HEK293T (cell line): ENCODE results near the gene FNDC3B.

Source experiments
- ARNT ChIP-seq: fragments of 450-650 bp; IDR thresholded peaks from 2 replicates; pipeline ENCODE4 v1.6.1; 2017; ENCODE audit warnings: mild to moderate bottlenecking
- ELF4 ChIP-seq: fragments of 450-650 bp; IDR thresholded peaks from 2 replicates; pipeline ENCODE4 v1.6.1; 2017; ENCODE audit warnings: antibody characterized with exemption
- FOXK2 ChIP-seq: fragments of 450-650 bp; IDR thresholded peaks from 2 replicates; pipeline ENCODE4 v1.6.1; 2016; ENCODE audit warnings: mild to moderate bottlenecking
- FOXM1 ChIP-seq: fragments of 450-650 bp; IDR thresholded peaks from 2 replicates; pipeline ENCODE4 v1.6.1; 2017; ENCODE audit warnings: mild to moderate bottlenecking, borderline replicate concordance
- HDGF ChIP-seq: fragments of 450-650 bp; IDR thresholded peaks from 2 replicates; pipeline ENCODE4 v1.6.1; 2017; ENCODE audit warnings: antibody characterized with exemption, borderline replicate concordance
- LEF1 ChIP-seq: fragments of 450-650 bp; IDR thresholded peaks from 2 replicates; pipeline ENCODE4 v1.6.1; 2017; ENCODE audit warnings: mild to moderate bottlenecking, borderline replicate concordance
- NFRKB ChIP-seq: fragments of 450-650 bp; IDR thresholded peaks from 2 replicates; pipeline ENCODE4 v1.6.1; 2016; ENCODE audit warnings: mild to moderate bottlenecking, moderate library complexity
- SP1 ChIP-seq: fragments of 450-650 bp; IDR thresholded peaks from 2 replicates; pipeline ENCODE4 v1.6.1; 2017
- SUZ12 ChIP-seq: fragments of 450-650 bp; IDR thresholded peaks from 2 replicates; pipeline ENCODE4 v1.6.1; 2016; ENCODE audit warnings: mild to moderate bottlenecking
- TARDBP ChIP-seq: fragments of 450-650 bp; IDR thresholded peaks from 2 replicates; pipeline ENCODE4 v1.6.1; 2016
- ZNF384 ChIP-seq: fragments of 450-650 bp; IDR thresholded peaks from 2 replicates; pipeline ENCODE4 v1.6.1; 2016

DNA sequence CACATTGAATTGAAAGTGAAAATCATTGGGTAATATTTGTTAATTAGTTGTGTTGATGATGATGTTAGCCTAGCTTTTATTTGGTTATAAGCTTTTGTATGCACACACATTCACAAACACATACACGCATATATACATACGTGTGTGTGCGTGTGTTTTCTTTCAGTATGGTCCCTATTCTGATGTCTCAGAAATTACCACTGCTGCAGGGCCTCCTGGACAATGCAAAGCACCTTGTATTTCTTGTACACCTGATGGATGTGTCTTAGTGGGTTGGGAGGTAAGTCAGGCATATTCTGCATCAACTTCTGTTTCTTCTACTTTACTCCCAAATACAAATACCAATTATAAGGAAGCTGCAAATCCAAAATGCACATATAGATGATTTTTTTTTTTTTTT is 306.8 kb downstream of the FNDC3B start:
- TF ChIP-seq ZNF384: no peak
- no peak for TF ChIP-seq FOXK2
- no peak for TF ChIP-seq FOXM1
- no peak for TF ChIP-seq LEF1
- TF ChIP-seq ARNT: no peak
- TF ChIP-seq TARDBP: no peak
- TF ChIP-seq SUZ12: no peak
- no peak for TF ChIP-seq HDGF
- TF ChIP-seq ELF4: no peak
- no peak for TF ChIP-seq SP1
- TF ChIP-seq NFRKB: no peak
